DOHH2 (cell line): Measurements from ENCODE around the gene SETX.

Source experiments
- H3F3A ChIP-seq: fragments of 200-600 bp; sonication (generic), shearing (Covaris generic); 2 replicates; pipeline ENCODE4 v1.6.0; 2016; ENCODE audit warnings: antibody characterized with exemption, mild to moderate bottlenecking; ENCODE audit not compliant: control insufficient read depth, insufficient read depth
- H3K27ac ChIP-seq: fragments of 200-600 bp; sonication (generic); 2 replicates; pipeline ENCODE4 v1.5.1; 2014; ENCODE audit warnings: low read depth, mild to moderate bottlenecking, low read length, moderate library complexity
- H3K27me3 ChIP-seq: fragments of 200-600 bp; sonication (generic); 2 replicates; pipeline ENCODE4 v1.6.1; 2014; ENCODE audit warnings: mild to moderate bottlenecking, low read length, mixed read lengths; ENCODE audit not compliant: control insufficient read depth
- H3K36me3 ChIP-seq: fragments of 200-600 bp; sonication (generic); 2 replicates; pipeline ENCODE4 v1.6.1; 2014; ENCODE audit warnings: mild to moderate bottlenecking, low read length, moderate library complexity, mixed read lengths; ENCODE audit not compliant: control insufficient read depth
- H3K4me1 ChIP-seq: fragments of 200-600 bp; sonication (generic); 2 replicates; pipeline ENCODE4 v1.6.1; 2014; ENCODE audit warnings: mild to moderate bottlenecking, low read length, mixed read lengths; ENCODE audit not compliant: control insufficient read depth
- H3K4me2 ChIP-seq: fragments of 200-600 bp; sonication (generic); 2 replicates; pipeline ENCODE4 v1.6.0; 2014; ENCODE audit warnings: mild to moderate bottlenecking, low read length, moderate library complexity
- H3K4me3 ChIP-seq: fragments of 200-600 bp; sonication (generic); 2 replicates; pipeline ENCODE4 v1.5.1; 2014; ENCODE audit warnings: mild to moderate bottlenecking, low read length, mixed read lengths
- H3K79me2 ChIP-seq: fragments of 200-600 bp; sonication (generic); 2 replicates; pipeline ENCODE4 v1.6.1; 2014; ENCODE audit warnings: mild to moderate bottlenecking, low read length, mixed read lengths; ENCODE audit not compliant: control insufficient read depth
- H3K9me2 ChIP-seq: fragments of 200-600 bp; sonication (generic); replicated peaks from 2 replicates; pipeline ENCODE4 v1.6.1; 2014; ENCODE audit warnings: mild to moderate bottlenecking, low read length, mixed read lengths; ENCODE audit not compliant: control insufficient read depth
- H3K9me3 ChIP-seq: fragments of 200-600 bp; sonication (generic); 2 replicates; pipeline ENCODE4 v1.6.1; 2014; ENCODE audit warnings: antibody characterized with exemption, low read length, mixed read lengths; ENCODE audit not compliant: control insufficient read depth, insufficient read depth
- H4K20me1 ChIP-seq: fragments of 200-600 bp; sonication (generic); 2 replicates; pipeline ENCODE4 v1.6.0; 2014; ENCODE audit warnings: low read depth, mild to moderate bottlenecking, antibody characterized with exemption, low read length, moderate library complexity; ENCODE audit not compliant: control insufficient read depth, insufficient read depth
- EZH2phosphoT487 ChIP-seq: fragments of 200-600 bp; sonication (generic); IDR thresholded peaks from 2 replicates; pipeline ENCODE4 v1.6.1; 2017; ENCODE audit warnings: borderline replicate concordance, mild to moderate bottlenecking, antibody characterized with exemption, low read length, moderate library complexity, mixed read lengths
- TF ChIP-seq, protein P1 (sequence below): fragments of 200-600 bp; sonication (generic); IDR thresholded peaks from one replicate; pipeline ENCODE4 v1.5.1; 2014; ENCODE audit warnings: antibody characterized with exemption, mild to moderate bottlenecking, low read depth, low read length; ENCODE audit not compliant: poor library complexity, severe bottlenecking

The SETX gene

DNA sequence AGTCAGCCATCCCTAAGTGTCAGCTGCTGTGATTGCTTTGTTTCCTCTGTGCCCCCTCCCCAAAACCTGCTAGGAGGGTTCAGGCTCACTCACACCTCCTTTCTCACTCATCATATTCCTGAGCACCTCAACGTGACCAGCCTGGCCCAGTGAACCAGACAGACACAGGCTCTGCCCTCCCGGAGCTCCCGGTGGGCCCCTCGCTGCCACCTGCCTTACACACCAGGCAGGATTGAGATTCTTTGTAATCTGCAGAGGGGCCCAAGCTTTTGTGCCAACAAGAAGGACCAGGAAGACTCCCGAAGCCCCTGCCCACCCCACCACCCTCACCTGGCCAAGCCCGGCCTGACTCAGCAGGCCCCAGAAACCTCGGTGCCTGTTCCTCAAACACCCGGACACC, 105.1 kb downstream of the SETX start:
- no peaks in the 10 kb centered on the region for H3F3A ChIP-seq
- H3K4me2 ChIP-seq = no peak overlapping the region
- H3K27me3 ChIP-seq = peaks cover 15% of the 10 kb centered on the region
- no peaks in the 10 kb centered on the region for H3K9me2 ChIP-seq
- H3K9me3 ChIP-seq = no peaks in the 10 kb centered on the region
- H4K20me1 ChIP-seq = no peaks in the 10 kb centered on the region
- H3K79me2 ChIP-seq = no peaks in the 10 kb centered on the region
- H3K4me1 ChIP-seq = no peaks in the 10 kb centered on the region
- H3K36me3 ChIP-seq = no peaks in the 10 kb centered on the region
- no peak overlapping the region for H3K27ac ChIP-seq
- H3K4me3 ChIP-seq = no peak overlapping the region
- TF ChIP-seq, protein P1, sequence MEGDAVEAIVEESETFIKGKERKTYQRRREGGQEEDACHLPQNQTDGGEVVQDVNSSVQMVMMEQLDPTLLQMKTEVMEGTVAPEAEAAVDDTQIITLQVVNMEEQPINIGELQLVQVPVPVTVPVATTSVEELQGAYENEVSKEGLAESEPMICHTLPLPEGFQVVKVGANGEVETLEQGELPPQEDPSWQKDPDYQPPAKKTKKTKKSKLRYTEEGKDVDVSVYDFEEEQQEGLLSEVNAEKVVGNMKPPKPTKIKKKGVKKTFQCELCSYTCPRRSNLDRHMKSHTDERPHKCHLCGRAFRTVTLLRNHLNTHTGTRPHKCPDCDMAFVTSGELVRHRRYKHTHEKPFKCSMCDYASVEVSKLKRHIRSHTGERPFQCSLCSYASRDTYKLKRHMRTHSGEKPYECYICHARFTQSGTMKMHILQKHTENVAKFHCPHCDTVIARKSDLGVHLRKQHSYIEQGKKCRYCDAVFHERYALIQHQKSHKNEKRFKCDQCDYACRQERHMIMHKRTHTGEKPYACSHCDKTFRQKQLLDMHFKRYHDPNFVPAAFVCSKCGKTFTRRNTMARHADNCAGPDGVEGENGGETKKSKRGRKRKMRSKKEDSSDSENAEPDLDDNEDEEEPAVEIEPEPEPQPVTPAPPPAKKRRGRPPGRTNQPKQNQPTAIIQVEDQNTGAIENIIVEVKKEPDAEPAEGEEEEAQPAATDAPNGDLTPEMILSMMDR = no peak
- TF ChIP-seq EZH2phosphoT487 = no peak

DNA sequence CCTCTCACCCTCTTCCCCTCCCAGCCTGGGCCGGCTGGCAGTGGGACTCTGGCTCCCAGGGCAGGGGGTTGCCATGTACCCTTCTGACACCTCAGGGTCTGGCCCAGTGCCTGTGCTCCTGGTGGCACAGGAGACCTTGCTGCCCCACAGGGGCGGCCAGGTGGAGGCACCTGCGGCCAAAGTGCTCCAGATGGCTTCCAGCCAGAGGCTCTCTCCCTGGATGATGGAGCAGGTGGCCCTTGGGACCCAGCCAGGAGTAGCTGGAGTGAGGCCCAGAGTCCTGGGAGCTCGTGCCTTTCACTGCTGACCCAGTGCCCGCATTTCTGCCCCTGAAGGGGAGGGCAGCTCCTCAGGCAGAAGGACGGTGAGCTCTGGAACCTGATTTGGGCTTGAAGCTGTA, 105.7 kb downstream of the SETX start:
- no peak for TF ChIP-seq EZH2phosphoT487
- TF ChIP-seq, protein P1 = no peak
- H4K20me1 ChIP-seq = no peaks in the 10 kb centered on the region
- no peaks in the 10 kb centered on the region for H3K4me1 ChIP-seq
- no peaks in the 10 kb centered on the region for H3K9me2 ChIP-seq
- no peak overlapping the region for H3K27ac ChIP-seq
- no peaks in the 10 kb centered on the region for H3K36me3 ChIP-seq
- no peaks in the 10 kb centered on the region for H3K9me3 ChIP-seq
- peaks cover 17% of the 10 kb centered on the region for H3K27me3 ChIP-seq
- no peak overlapping the region for H3K4me3 ChIP-seq
- H3K79me2 ChIP-seq = no peaks in the 10 kb centered on the region
- no peaks in the 10 kb centered on the region for H3F3A ChIP-seq
- H3K4me2 ChIP-seq = no peak overlapping the region

DNA sequence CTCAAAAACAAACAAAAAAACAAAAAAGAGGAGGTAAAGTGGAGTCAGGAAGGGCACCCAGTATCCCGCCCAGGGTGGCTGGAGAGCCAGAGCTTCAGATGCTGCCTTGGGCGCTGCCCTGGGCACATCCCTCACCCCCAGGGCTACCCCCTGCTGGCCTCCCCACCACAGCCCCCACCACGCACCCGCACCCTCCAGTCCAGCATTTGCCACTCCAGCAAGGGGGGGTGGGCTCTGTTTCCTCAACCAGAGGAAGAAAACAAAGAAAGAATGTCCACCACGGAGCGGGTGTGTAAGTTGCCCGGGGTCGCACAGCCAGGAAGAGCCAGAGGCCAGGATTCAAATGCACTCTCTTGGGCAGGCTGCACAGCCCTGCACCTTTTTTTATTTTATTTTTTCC, 106.8 kb downstream of the SETX start:
- no peak overlapping the region for H3K4me2 ChIP-seq
- H3K27me3 ChIP-seq = peaks cover 28% of the 10 kb centered on the region
- H4K20me1 ChIP-seq = no peaks in the 10 kb centered on the region
- no peaks in the 10 kb centered on the region for H3K9me3 ChIP-seq
- H3K4me3 ChIP-seq = no peak overlapping the region
- no peak overlapping the region for H3K27ac ChIP-seq
- no peaks in the 10 kb centered on the region for H3F3A ChIP-seq
- H3K79me2 ChIP-seq = no peaks in the 10 kb centered on the region
- peaks cover under 1% of the 10 kb centered on the region; the same call in 1 of the 2 replicates for H3K4me1 ChIP-seq
- no peaks in the 10 kb centered on the region for H3K36me3 ChIP-seq
- H3K9me2 ChIP-seq = no peaks in the 10 kb centered on the region
- no peak for TF ChIP-seq EZH2phosphoT487
- TF ChIP-seq, protein P1 = no peak

DNA sequence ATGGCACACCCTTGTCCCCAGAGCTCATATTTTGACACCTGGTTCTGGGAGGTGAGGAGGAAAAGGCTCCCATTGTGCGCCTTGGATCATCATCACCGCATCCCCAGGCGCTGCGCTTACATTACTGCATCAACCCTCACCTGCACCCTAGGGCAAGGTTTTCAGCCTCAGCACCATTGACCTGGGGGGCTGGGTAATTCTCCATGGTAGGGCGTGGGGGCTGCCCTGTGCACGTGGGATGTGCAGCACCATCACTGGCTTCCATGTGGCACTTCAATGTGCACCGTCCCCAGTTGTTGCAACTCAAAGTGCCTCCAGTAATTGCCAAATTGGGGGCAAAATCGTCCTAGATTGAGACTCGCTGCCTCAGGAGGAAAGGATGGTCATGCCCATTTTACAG, 109.3 kb downstream of the SETX start:
- no peak overlapping the region for H3K4me2 ChIP-seq
- no peak for TF ChIP-seq EZH2phosphoT487
- TF ChIP-seq, protein P1 = no peak
- H3K27ac ChIP-seq = no peak overlapping the region
- H3K27me3 ChIP-seq = peaks cover 42% of the 10 kb centered on the region
- no peak overlapping the region for H3K4me3 ChIP-seq
- H3K36me3 ChIP-seq = no peaks in the 10 kb centered on the region
- H3K9me3 ChIP-seq = no peaks in the 10 kb centered on the region
- no peaks in the 10 kb centered on the region for H3K79me2 ChIP-seq
- no peaks in the 10 kb centered on the region for H3F3A ChIP-seq
- H4K20me1 ChIP-seq = no peaks in the 10 kb centered on the region
- H3K4me1 ChIP-seq = peaks cover 18% of the 10 kb centered on the region
- H3K9me2 ChIP-seq = no peaks in the 10 kb centered on the region
